Panc1 (cell line): Measurements from ENCODE around the gene KRTAP5-3.

Source experiments
- POLR2AphosphoS5 ChIP-seq: IDR thresholded peaks from 2 replicates; pipeline ENCODE4 v1.6.1; 2012; ENCODE audit warnings: mild to moderate bottlenecking, low read depth, low read length, moderate library complexity
- SIN3A ChIP-seq: IDR thresholded peaks from 2 replicates; pipeline ENCODE4 v1.6.1; 2012; ENCODE audit warnings: low read depth, mild to moderate bottlenecking, low read length, moderate library complexity, borderline replicate concordance; ENCODE audit not compliant: insufficient read depth
- TF ChIP-seq, protein P1 (sequence below): fragments of 450-650 bp; IDR thresholded peaks from 2 replicates; pipeline ENCODE4 v1.5.1; 2017; ENCODE audit warnings: mild to moderate bottlenecking
- TF ChIP-seq, protein P2 (sequence below), 2 experiments: IDR thresholded peaks; 2 replicates each; pipeline ENCODE4 v1.6.1; 2011 to 2012; ENCODE audit warnings: low read depth in 2 of 2, control low read depth in 1 of 2, low read length in 1 of 2, mild to moderate bottlenecking in 1 of 2, moderate library complexity in 1 of 2; ENCODE audit not compliant: insufficient read depth in 1 of 2

DNA sequence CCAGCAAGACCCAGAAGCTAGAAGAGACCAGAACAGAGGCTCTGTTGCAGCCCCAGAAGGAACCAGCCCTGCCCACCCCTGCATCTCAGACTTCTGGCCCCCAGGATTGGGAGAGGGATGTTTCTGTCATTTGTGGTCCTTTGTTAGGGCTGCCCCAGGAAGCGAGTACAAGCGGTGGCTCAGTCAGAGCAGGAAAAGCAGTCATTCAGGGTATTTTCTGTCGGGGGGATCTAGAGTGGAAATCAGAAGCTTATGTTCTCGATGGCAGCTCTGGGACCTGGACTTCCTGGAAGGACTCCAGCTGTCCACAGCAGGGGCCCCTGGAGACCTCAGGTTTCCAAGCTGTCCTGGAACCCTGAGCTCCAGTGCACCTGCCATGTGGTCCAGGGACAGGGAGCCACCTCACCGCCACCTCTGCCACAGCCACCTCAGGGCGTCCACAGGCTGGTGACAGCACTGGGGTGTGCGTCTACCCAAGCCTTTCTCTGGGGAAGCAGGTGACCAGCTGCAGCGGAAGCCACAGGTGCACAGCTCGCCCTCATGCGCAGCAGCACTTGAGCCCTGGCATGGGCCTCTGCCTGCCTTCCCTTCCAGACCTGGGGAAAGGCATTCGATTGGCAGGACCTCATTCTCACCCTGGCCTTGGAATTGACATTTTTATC, 23.9 kb upstream of the KRTAP5-3 start:
- TF ChIP-seq POLR2AphosphoS5 (no peak), SIN3A (no peak)
- TF ChIP-seq, protein P1, sequence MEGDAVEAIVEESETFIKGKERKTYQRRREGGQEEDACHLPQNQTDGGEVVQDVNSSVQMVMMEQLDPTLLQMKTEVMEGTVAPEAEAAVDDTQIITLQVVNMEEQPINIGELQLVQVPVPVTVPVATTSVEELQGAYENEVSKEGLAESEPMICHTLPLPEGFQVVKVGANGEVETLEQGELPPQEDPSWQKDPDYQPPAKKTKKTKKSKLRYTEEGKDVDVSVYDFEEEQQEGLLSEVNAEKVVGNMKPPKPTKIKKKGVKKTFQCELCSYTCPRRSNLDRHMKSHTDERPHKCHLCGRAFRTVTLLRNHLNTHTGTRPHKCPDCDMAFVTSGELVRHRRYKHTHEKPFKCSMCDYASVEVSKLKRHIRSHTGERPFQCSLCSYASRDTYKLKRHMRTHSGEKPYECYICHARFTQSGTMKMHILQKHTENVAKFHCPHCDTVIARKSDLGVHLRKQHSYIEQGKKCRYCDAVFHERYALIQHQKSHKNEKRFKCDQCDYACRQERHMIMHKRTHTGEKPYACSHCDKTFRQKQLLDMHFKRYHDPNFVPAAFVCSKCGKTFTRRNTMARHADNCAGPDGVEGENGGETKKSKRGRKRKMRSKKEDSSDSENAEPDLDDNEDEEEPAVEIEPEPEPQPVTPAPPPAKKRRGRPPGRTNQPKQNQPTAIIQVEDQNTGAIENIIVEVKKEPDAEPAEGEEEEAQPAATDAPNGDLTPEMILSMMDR, result no peak
- TF ChIP-seq, protein P2, sequence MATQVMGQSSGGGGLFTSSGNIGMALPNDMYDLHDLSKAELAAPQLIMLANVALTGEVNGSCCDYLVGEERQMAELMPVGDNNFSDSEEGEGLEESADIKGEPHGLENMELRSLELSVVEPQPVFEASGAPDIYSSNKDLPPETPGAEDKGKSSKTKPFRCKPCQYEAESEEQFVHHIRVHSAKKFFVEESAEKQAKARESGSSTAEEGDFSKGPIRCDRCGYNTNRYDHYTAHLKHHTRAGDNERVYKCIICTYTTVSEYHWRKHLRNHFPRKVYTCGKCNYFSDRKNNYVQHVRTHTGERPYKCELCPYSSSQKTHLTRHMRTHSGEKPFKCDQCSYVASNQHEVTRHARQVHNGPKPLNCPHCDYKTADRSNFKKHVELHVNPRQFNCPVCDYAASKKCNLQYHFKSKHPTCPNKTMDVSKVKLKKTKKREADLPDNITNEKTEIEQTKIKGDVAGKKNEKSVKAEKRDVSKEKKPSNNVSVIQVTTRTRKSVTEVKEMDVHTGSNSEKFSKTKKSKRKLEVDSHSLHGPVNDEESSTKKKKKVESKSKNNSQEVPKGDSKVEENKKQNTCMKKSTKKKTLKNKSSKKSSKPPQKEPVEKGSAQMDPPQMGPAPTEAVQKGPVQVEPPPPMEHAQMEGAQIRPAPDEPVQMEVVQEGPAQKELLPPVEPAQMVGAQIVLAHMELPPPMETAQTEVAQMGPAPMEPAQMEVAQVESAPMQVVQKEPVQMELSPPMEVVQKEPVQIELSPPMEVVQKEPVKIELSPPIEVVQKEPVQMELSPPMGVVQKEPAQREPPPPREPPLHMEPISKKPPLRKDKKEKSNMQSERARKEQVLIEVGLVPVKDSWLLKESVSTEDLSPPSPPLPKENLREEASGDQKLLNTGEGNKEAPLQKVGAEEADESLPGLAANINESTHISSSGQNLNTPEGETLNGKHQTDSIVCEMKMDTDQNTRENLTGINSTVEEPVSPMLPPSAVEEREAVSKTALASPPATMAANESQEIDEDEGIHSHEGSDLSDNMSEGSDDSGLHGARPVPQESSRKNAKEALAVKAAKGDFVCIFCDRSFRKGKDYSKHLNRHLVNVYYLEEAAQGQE (IDR thresholded peaks at IDR 0.05; ENCODE audit: insufficient read depth in 1 of 2, low read depth in 2 of 2, low read length in 1 of 2), result no peak
